H1 (cell line): ENCODE measurements around the gene PRELID2. TPM values are rescaled to one million over a fixed set of nuclear protein-coding genes. Genes with fewer than 3 reads are reported as not detected.

ENCODE experiments used
- CTCF ChIA-PET: fragments of 300-600 bp; sonication (Branson Sonifier 250); formaldehyde crosslinking; loops from one replicate; lab custom pipeline; 2021; ENCODE audit not compliant: partially characterized antibody; lab: Charles Lee
- POLR2A ChIA-PET: fragments of 300-600 bp; sonication (Branson Sonifier 250); formaldehyde crosslinking; loops from one replicate; lab custom pipeline; 2021; ENCODE audit warnings: inconsistent platforms; ENCODE audit not compliant: partially characterized antibody; lab: Charles Lee
- DNase-seq, 2 experiments: peaks; one replicate each; pipeline versions ENCODE4 v3.0.0 to v3.0.0-alpha.2; 2010 to 2022; ENCODE audit warnings: low spot score in 2 of 2, low read depth in 1 of 2, mixed read lengths in 1 of 2
- FAIRE-seq: peaks from 2 replicates; lab custom pipeline; 2011; peaks lifted over from hg19 to GRCh38; lab: Jason Lieb, UNC
- H2AFZ ChIP-seq: 2 replicates; pipeline ENCODE4 v1.8.1; 2012; ENCODE audit warnings: low read length, inconsistent platforms
- H2AK5ac ChIP-seq: 2 replicates; pipeline ENCODE4 v1.6.1; 2013; ENCODE audit warnings: low read depth, low read length
- H2BK120ac ChIP-seq: replicated peaks from 2 replicates; pipeline ENCODE3; 2013; ENCODE audit warnings: low read depth, low read length, inconsistent platforms
- H2BK12ac ChIP-seq: 2 replicates; pipeline ENCODE4 v1.6.1; 2013; ENCODE audit warnings: low read depth, low read length
- H2BK15ac ChIP-seq: 2 replicates; pipeline ENCODE4 v1.6.1; 2013; ENCODE audit warnings: low read length
- H2BK20ac ChIP-seq: 2 replicates; pipeline ENCODE4 v1.6.1; 2013; ENCODE audit warnings: low read length
- H2BK5ac ChIP-seq: 2 replicates; pipeline ENCODE4 v1.6.1; 2013; ENCODE audit warnings: low read depth, low read length
- H3K14ac ChIP-seq: 2 replicates; pipeline ENCODE4 v1.6.1; 2013; ENCODE audit warnings: inconsistent platforms; ENCODE audit not compliant: insufficient read length
- H3K18ac ChIP-seq: 2 replicates; pipeline ENCODE4 v1.6.1; 2013; ENCODE audit warnings: low read length; ENCODE audit errors: extremely low read depth
- H3K23ac ChIP-seq: 2 replicates; pipeline ENCODE4 v1.6.1; 2013; ENCODE audit warnings: inconsistent platforms; ENCODE audit not compliant: insufficient read length
- H3K23me2 ChIP-seq: 2 replicates; pipeline ENCODE4 v1.6.1; 2013; ENCODE audit warnings: low read depth, low read length
- H3K27ac ChIP-seq: 2 replicates; pipeline ENCODE4 v1.6.1; 2011; ENCODE audit warnings: low read depth, low read length, inconsistent platforms
- H3K27me3 ChIP-seq, 4 experiments: replicated peaks in 1 of 4; 1 replicate in 1 of 4; 2 replicates in 3 of 4; pipeline versions ENCODE4 v1.6.1 to v1.8.1; 2011 to 2013; ENCODE audit warnings: low read length in 3 of 4, mild to moderate bottlenecking in 3 of 4, inconsistent platforms in 2 of 4, mixed read lengths in 2 of 4, moderate library complexity in 1 of 4; ENCODE audit not compliant: control insufficient read depth in 3 of 4, insufficient read depth in 3 of 4; ENCODE audit errors: extremely low read depth in 1 of 4
- H3K36me3 ChIP-seq, 4 experiments: 2 replicates each; pipeline versions ENCODE4 v1.6.1 to v1.8.1; 2011 to 2013; ENCODE audit warnings: mild to moderate bottlenecking in 4 of 4, low read length in 3 of 4, moderate library complexity in 2 of 4, control low read depth in 1 of 4, inconsistent platforms in 1 of 4; ENCODE audit not compliant: insufficient read depth in 4 of 4, control insufficient read depth in 2 of 4
- H3K4ac ChIP-seq: replicated peaks from 2 replicates; pipeline ENCODE3; 2013; ENCODE audit warnings: low read length, low read depth, mixed read lengths, inconsistent platforms; ENCODE audit not compliant: insufficient read length
- H3K4me1 ChIP-seq, 4 experiments: replicated peaks in 1 of 4; 1 replicate in 1 of 4; 2 replicates in 3 of 4; pipeline versions ENCODE4 v1.6.1 to v1.8.1; 2011 to 2013; ENCODE audit warnings: low read length in 3 of 4, inconsistent platforms in 2 of 4, mixed read lengths in 1 of 4; ENCODE audit not compliant: insufficient read depth in 4 of 4, control insufficient read depth in 3 of 4
- H3K4me2 ChIP-seq, 2 experiments: 2 replicates each; pipeline versions ENCODE4 v1.6.1 to v1.8.1; 2011 to 2013; ENCODE audit warnings: low read depth in 2 of 2, low read length in 2 of 2, control low read depth in 1 of 2, inconsistent platforms in 1 of 2, mild to moderate bottlenecking in 1 of 2; ENCODE audit not compliant: insufficient read depth in 1 of 2
- H3K4me3 ChIP-seq, 4 experiments: fragments of 200-600, 300-600 bp in 1 of 4; sonication (generic), shearing (Covaris generic), sonication (Bioruptor Twin) in 1 of 4; 2 replicates each; pipeline versions ENCODE4 v1.5.1 to v1.8.1; 2011 to 2016; ENCODE audit warnings: low read length in 4 of 4, low read depth in 3 of 4, control low read depth in 2 of 4, inconsistent platforms in 2 of 4, mild to moderate bottlenecking in 2 of 4, mixed read lengths in 1 of 4, moderate library complexity in 1 of 4; ENCODE audit not compliant: insufficient read depth in 2 of 4; ENCODE audit errors: extremely low read depth in 1 of 4
- H3K56ac ChIP-seq: replicated peaks from 2 replicates; pipeline ENCODE3; 2013; ENCODE audit warnings: low read depth, mild to moderate bottlenecking, mixed read lengths, low read length, inconsistent platforms; ENCODE audit not compliant: insufficient read length
- H3K79me1 ChIP-seq: 2 replicates; pipeline ENCODE4 v1.6.1; 2013; ENCODE audit warnings: low read depth, low read length, control low read depth
- H3K79me2 ChIP-seq, 2 experiments: 2 replicates each; pipeline versions ENCODE4 v1.6.1 to v1.8.1; 2012 to 2013; ENCODE audit warnings: low read length in 2 of 2, mild to moderate bottlenecking in 2 of 2, inconsistent platforms in 1 of 2; ENCODE audit not compliant: insufficient read depth in 2 of 2, control insufficient read depth in 1 of 2
- H3K9ac ChIP-seq, 4 experiments: replicated peaks in 1 of 4; 1 replicate in 1 of 4; 2 replicates in 3 of 4; pipeline versions ENCODE4 v1.6.1 to v1.8.1; 2011 to 2013; ENCODE audit warnings: low read depth in 3 of 4, low read length in 3 of 4, control low read depth in 2 of 4, mild to moderate bottlenecking in 2 of 4, moderate library complexity in 2 of 4, inconsistent platforms in 1 of 4; ENCODE audit errors: extremely low read depth in 1 of 4
- H3K9me3 ChIP-seq, 2 experiments: 2 replicates each; pipeline versions ENCODE4 v1.6.1 to v1.8.1; 2012 to 2013; ENCODE audit warnings: mild to moderate bottlenecking in 2 of 2, moderate library complexity in 2 of 2, control low read depth in 1 of 2, inconsistent platforms in 1 of 2, low read depth in 1 of 2, low read length in 1 of 2, mixed read lengths in 1 of 2; ENCODE audit not compliant: insufficient read depth in 2 of 2
- H4K20me1 ChIP-seq, 2 experiments: replicated peaks in 1 of 2; 2 replicates each; pipeline versions ENCODE3 to v1.8.1; 2011 to 2013; ENCODE audit warnings: inconsistent platforms in 2 of 2, low read length in 2 of 2, mild to moderate bottlenecking in 1 of 2; ENCODE audit not compliant: insufficient read depth in 2 of 2, control insufficient read depth in 1 of 2
- H4K5ac ChIP-seq: 2 replicates; pipeline ENCODE4 v1.6.1; 2013; ENCODE audit warnings: low read length, low read depth, mixed read lengths, inconsistent platforms; ENCODE audit not compliant: insufficient read length
- H4K8ac ChIP-seq: 2 replicates; pipeline ENCODE4 v1.8.0; 2013; ENCODE audit warnings: mild to moderate bottlenecking, moderate library complexity, low read length, inconsistent platforms; ENCODE audit not compliant: insufficient read depth; ENCODE audit errors: extremely low read depth
- H4K91ac ChIP-seq: replicated peaks from 2 replicates; pipeline ENCODE3; 2013; ENCODE audit warnings: low read length, mixed read lengths, inconsistent platforms; ENCODE audit not compliant: insufficient read length
- NRF1 ChIP-seq: IDR thresholded peaks from 2 replicates; pipeline ENCODE4 v1.6.1; 2011; ENCODE audit warnings: mild to moderate bottlenecking, low read depth, low read length, improper control_type of control experiment
- WGBS, 2 experiments: shearing (Covaris generic) in 1 of 2; methylation state at CpG; one replicate each; pipeline versions ENCODE4 v1.1.6 to v1.1.7; 2013 to 2015; ENCODE audit warnings: low lambda C conversion rate in 2 of 2, mixed read lengths in 2 of 2, inconsistent platforms in 1 of 2, low coverage in 1 of 2, missing lambda C conversion rate in 1 of 2; ENCODE audit not compliant: insufficient replicate concordance in 2 of 2, insufficient coverage in 1 of 2, insufficient read length in 1 of 2; ENCODE audit errors: extremely low coverage in 1 of 2, missing lambda C conversion rate in 1 of 2; 5-methylcytosine and 5-hydroxymethylcytosine counted together
- polyA plus RNA-seq, 7 experiments: library from polyadenylated mRNA; depleted of rRNA in 3 of 7; stranded (reverse) in 5 of 7; unstranded in 2 of 7; fragments of >200 nt in 5 of 7; fragments of 200-250 nt in 2 of 7; gene quantifications; 1 replicate in 5 of 7; 2 replicates in 1 of 7; 4 replicates in 1 of 7; pipeline versions ENCODE4 v1.2.1 to v1.2.3, GENCODE V29; 2011 to 2013; ENCODE audit warnings: missing spikeins in 2 of 7, mixed read lengths in 2 of 7
- total RNA-seq: library from RNA; stranded (reverse); fragmentation: NEBNext Ultra II Directional; extraction: Animal tissue kit (Norgen Biotek cat#: 25700); gene quantifications from 2 replicates; pipeline ENCODE4 v1.2.1, GENCODE V29; 2021
- TF ChIP-seq, protein P1 (sequence below): IDR thresholded peaks from 2 replicates; pipeline ENCODE4 v1.6.1; 2012; ENCODE audit warnings: inconsistent platforms

PRELID2 gene
- total and polyA plus RNA-seq, 2 of the 8 experiments (the other 6 are each of a cell fraction or from before 2014, with no cell fraction given): 2.2 to 7.8 TPM

DNA sequence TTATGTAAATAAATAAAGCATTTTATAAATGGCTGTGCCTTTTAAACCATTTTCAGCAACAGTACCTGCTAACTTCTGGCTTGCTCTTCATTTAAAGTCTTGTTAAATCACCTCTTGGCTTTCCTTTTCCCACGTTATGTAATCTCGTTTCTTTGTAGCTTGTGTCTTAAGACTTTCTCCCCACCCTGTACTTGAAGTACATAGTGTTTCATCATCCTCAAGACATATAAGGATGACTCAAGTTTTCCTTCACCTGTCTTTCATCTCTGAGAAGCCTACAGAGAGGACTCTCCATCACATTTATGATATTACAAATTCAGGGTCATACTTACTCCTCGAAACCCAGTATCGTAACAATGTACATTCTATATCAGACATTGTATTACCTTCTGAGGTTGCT is 33.9 kb downstream of the PRELID2 start:
- Histone ChIP-seq H3K56ac (no peak overlapping the region), H4K20me1 (no peaks in the 10 kb centered on the region), H3K9ac (no peak overlapping the region), H3K18ac (no peak overlapping the region), H2BK5ac (no peak overlapping the region), H4K8ac (no peak overlapping the region), H4K91ac (no peak overlapping the region), H4K5ac (no peak overlapping the region), H3K27ac (no peak overlapping the region), H3K4me3 (no peak overlapping the region), H3K14ac (no peak overlapping the region), H3K4me1 (peaks cover 0 to 2% (median 0%) of the 10 kb centered on the region in 4 experiments; a peak in 1 of 7 replicates), H2BK120ac (no peak overlapping the region), H3K23me2 (no peaks in the 10 kb centered on the region; the same call in 1 of the 2 replicates), H2BK15ac (no peak overlapping the region), H2BK12ac (no peak overlapping the region), H3K79me1 (no peaks in the 10 kb centered on the region), H3K4me2 (no peak overlapping the region), H2AK5ac (no peak overlapping the region), H3K23ac (no peak overlapping the region), H3K4ac (no peak overlapping the region), H2AFZ (no peak overlapping the region), H3K79me2 (no peaks in the 10 kb centered on the region), H3K36me3 (no peaks in the 10 kb centered on the region), H3K27me3 (no peaks in the 10 kb centered on the region), H3K9me3 (no peaks in the 10 kb centered on the region)
- WGBS, 2 experiments: 94% methylated on average over 4 of the region's 4 CpGs; no CpG with 5 or more reads in 1 of the 2 experiments
- FAIRE-seq: no peak
- CTCF ChIA-PET: interaction anchor here (0.5 to 1.0 kb wide), 5 partner anchors 11 to 786 kb away, joined by 3 to 6 read pairs (median 3); no protein-coding TSS in a partner anchor
- DNase-seq: no peak
- TF ChIP-seq NRF1: no peak
- TF ChIP-seq, protein P1, sequence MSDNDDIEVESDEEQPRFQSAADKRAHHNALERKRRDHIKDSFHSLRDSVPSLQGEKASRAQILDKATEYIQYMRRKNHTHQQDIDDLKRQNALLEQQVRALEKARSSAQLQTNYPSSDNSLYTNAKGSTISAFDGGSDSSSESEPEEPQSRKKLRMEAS: no peak
- TF ChIP-seq, all 59 proteins: peak for 0
- no peak overlapping the region for H2BK20ac ChIP-seq
- POLR2A ChIA-PET: no interaction called here
